Thoracic aorta (tissue), 2 donors: ENCODE data around the gene TNFAIP8. TPM values are rescaled to one million over a fixed set of nuclear protein-coding genes. Genes with fewer than 3 reads are reported as not detected.

Source experiments
- ATAC-seq: fragments of 150-250 bp; one replicate; pipeline ENCODE4 v1.8.0; 2017; ENCODE audit warnings: low read depth; ENCODE audit not compliant: insufficient number of reproducible peaks, low FRiP score
- DNase-seq: peaks from one replicate; pipeline ENCODE4 v3.0.0-alpha.2; 2020; ENCODE audit warnings: low spot score
- H3K27ac ChIP-seq, 2 donors: fragments of 200-600 bp; sonication (generic); 1 replicate in 1 of 2; 2 replicates in 1 of 2; pipeline ENCODE4 v1.5.1; 2016; ENCODE audit warnings: mild to moderate bottlenecking in 2 of 2, moderate library complexity in 2 of 2
- H3K27me3 ChIP-seq: fragments of 200-600 bp; sonication (generic); replicated peaks from 2 replicates; pipeline ENCODE4 v1.6.0; 2016; ENCODE audit warnings: mild to moderate bottlenecking; ENCODE audit not compliant: insufficient read depth
- H3K36me3 ChIP-seq: fragments of 200-600 bp; sonication (generic); one replicate; pipeline ENCODE4 v1.5.1; 2016
- H3K4me1 ChIP-seq, 2 donors: fragments of 200-600 bp; sonication (generic); 1 replicate in 1 of 2; 2 replicates in 1 of 2; pipeline versions ENCODE4 v1.5.1 to v1.6.0; 2016; ENCODE audit warnings: low read depth in 2 of 2, mild to moderate bottlenecking in 1 of 2; ENCODE audit not compliant: control insufficient read depth in 1 of 2
- H3K4me3 ChIP-seq: fragments of 200-600 bp; sonication (generic); 2 replicates; pipeline ENCODE4 v1.5.1; 2016; ENCODE audit warnings: mild to moderate bottlenecking
- H3K9me3 ChIP-seq: fragments of 200-600 bp; sonication (generic); 2 replicates; pipeline ENCODE4 v1.5.1; 2016
- CTCF ChIP-seq: fragments of 200-600 bp; sonication (generic); IDR thresholded peaks from one replicate; pipeline ENCODE4 v1.5.1; 2019; ENCODE audit warnings: antibody characterized with exemption
- total RNA-seq, 2 donors: library from RNA; depleted of rRNA; stranded (reverse); fragments of >200 nt; gene quantifications; one replicate each; pipeline versions ENCODE4 v1.1.0 to v1.2.3, GENCODE V29; 2016

Gene TNFAIP8
- total RNA-seq, 2 donors from 2014 or later = 16.8 to 34.1 TPM

DNA sequence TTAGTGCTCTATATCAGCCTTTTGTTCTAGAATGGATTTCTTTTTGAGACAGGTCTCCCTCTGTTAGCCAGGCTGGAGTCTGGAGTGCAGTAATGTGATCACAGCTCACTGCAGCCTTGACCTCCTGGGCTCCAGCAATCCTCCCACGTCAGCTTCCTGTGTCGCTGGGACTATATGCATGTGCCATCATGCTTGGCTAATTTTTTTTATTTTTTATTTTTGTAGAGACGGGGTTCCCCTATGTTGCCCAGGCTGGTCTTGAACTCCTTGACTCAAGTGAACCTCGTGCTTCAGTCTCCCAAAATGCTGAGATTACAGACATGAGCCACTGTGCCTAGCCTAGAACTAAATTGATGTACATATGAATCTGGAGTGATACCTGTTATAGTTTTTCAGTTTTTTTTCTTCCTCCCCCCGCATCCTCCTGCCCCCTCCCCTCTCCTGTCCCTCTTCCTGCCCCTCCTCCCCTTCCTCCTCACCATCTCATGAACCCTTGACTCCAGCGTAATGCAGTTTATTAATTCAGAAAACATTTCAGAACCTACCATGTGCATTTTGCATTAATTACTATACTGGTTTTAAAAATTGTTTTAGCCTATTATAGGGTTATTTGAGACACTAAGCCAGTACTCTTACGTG lies 37.4 kb upstream of the TNFAIP8 start:
- H3K36me3 ChIP-seq = no peaks in the 10 kb centered on the region
- ATAC-seq (no peak), DNase-seq (no peak)
- no peaks in the 10 kb centered on the region for H3K9me3 ChIP-seq
- no peak overlapping the region for H3K27ac ChIP-seq
- no peak overlapping the region for H3K4me3 ChIP-seq
- peaks cover 19 to 20% of the 10 kb centered on the region in 2 donors for H3K4me1 ChIP-seq
- H3K27me3 ChIP-seq = no peaks in the 10 kb centered on the region
- TF ChIP-seq CTCF = no peak

- no peaks in the 10 kb centered on the region for H3K9me3 ChIP-seq
- H3K36me3 ChIP-seq = no peaks in the 10 kb centered on the region
- no peak for TF ChIP-seq CTCF
- H3K4me3 ChIP-seq = no peak overlapping the region
- DNase-seq (no peak), ATAC-seq (no peak)
- H3K27me3 ChIP-seq = no peaks in the 10 kb centered on the region
- H3K4me1 ChIP-seq = peaks cover 24% of the 10 kb centered on the region in 2 donors
- H3K27ac ChIP-seq = no peak overlapping the region
Measured at GRCh38 chr5:119319401-119319800, 36.4 kb upstream of the TNFAIP8 start.

- no peaks in the 10 kb centered on the region for H3K27me3 ChIP-seq
- no peak overlapping the region for H3K4me3 ChIP-seq
- peaks cover 24 to 26% of the 10 kb centered on the region in 2 donors for H3K4me1 ChIP-seq
- H3K36me3 ChIP-seq = no peaks in the 10 kb centered on the region
- no peak overlapping the region for H3K27ac ChIP-seq
- ATAC-seq = no peak
- no peaks in the 10 kb centered on the region for H3K9me3 ChIP-seq
- TF ChIP-seq CTCF = no peak
- no peak for DNase-seq
Measured at GRCh38 chr5:119319890-119320289, 35.9 kb upstream of the TNFAIP8 start.

DNA sequence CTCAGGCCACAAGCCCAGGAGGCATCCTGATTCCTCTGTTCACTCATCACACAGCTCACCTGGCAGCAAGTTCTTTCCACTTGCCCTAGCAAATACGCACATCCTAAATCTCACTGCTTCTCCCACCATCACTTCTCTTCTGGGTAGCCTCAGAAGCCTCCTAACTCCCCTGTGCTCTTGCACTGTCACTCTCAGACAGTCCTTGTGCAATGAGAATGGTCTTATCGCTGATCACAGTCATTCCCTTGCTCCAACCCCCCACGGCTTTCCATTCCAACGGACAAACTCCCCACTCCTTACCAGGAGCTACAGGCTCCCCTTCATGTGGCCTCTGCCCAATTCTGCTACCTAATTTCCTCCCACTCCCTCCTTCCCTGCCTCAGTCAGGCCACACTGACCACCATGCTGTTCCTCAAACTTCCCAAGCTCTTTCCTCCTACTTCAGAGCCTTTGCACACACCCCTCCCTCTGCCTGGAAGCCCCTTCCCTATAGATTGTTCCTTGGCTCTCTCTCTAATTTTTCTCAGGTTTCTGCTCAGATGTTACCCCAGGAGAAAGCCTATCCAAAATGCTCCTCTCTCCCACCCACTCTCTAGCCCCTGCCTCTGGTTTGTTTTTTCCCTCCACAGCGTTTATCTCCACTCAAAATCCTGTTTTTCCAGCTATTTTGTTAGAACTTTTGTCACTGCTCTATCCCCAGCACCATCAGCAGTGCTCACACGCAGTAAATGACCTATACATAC lies 34.1 kb upstream of the TNFAIP8 start:
- ATAC-seq = no peak
- Histone ChIP-seq H3K27ac (no peak overlapping the region), H3K4me3 (no peak overlapping the region), H3K36me3 (no peaks in the 10 kb centered on the region), H3K4me1 (peaks cover 13 to 18% of the 10 kb centered on the region in 2 donors), H3K9me3 (no peaks in the 10 kb centered on the region), H3K27me3 (no peaks in the 10 kb centered on the region)
- no peak for DNase-seq
- no peak for TF ChIP-seq CTCF

DNA sequence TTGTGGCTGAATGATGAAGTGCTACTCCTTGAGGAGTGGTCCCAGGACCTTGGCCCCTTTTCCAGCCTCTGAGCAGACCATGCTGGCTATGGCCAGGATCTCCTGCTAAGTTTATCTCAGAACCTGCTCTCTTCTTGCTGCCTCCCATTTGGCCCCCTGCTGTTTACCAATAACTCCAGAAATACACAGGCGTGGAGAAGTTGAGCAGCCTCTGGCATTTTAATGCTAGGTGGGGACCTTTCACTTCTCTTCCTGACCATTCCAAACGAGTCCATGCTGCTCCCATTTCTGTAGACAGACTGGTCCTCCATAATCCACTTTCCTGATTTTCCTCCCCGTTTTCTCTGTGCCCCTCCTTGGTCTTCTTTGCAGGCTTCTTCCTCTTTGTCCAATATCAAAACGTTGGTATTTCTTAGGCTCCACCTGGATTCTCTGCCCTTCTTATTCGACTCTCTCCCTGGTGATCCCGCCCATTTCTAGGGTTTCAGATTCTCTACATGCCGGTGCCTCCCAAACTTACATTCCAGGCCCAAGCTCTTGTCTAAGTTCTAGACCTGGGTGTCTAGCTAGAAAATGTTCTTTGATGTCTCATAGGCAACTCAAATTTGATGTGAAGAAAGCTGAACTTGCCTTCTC lies 33.4 kb upstream of the TNFAIP8 start:
- Histone ChIP-seq H3K9me3 (no peaks in the 10 kb centered on the region), H3K27me3 (no peaks in the 10 kb centered on the region), H3K36me3 (no peaks in the 10 kb centered on the region), H3K4me3 (no peak overlapping the region), H3K27ac (peak overlapping the region; percentile 85), H3K4me1 (peaks cover 18 to 20% of the 10 kb centered on the region in 2 donors)
- TF ChIP-seq CTCF = no peak
- DNase-seq (no peak), ATAC-seq (no peak)
